ENCODE results near the gene ZNF425.
"Not testable (repeated sequence)": the region's sequence is repeated elsewhere in the genome, so short reads cannot be mapped to it uniquely, and the experiment has no call there.

Gene ZNF425

GRCh38 chr7:149104214-149104613, 21.9 kb downstream of the ZNF425 start:
- no peak for DNase-seq (ENCODE audit: low spot score)
- TF ChIP-seq CTCF (IDR thresholded peaks at IDR 0.05; ENCODE audit: extremely low read depth, insufficient read depth, missing control alignments): no peak
- in situ Hi-C loops (cut with MboI; ENCODE audit: low pct_unique_long_range_greater_than_20kb, low sequenced_read_pairs, unreplicated experiment): no loop called here

GRCh38 chr7:149103424-149103823, 22.7 kb downstream of the ZNF425 start:
- no peak for DNase-seq (ENCODE audit: low spot score)
- in situ Hi-C loops (cut with MboI; ENCODE audit: low pct_unique_long_range_greater_than_20kb, low sequenced_read_pairs, unreplicated experiment): no loop called here

GRCh38 chr7:149102666-149103065, 23.5 kb downstream of the ZNF425 start:
- in situ Hi-C loops (cut with MboI; ENCODE audit: low pct_unique_long_range_greater_than_20kb, low sequenced_read_pairs, unreplicated experiment): no loop called here
- no peak for DNase-seq (ENCODE audit: low spot score)
- TF ChIP-seq CTCF (IDR thresholded peaks at IDR 0.05; ENCODE audit: extremely low read depth, insufficient read depth, missing control alignments): no peak

More at GRCh38 chr7:149103424-149103823, 22.7 kb downstream of the ZNF425 start:
- no peak for TF ChIP-seq CTCF (IDR thresholded peaks at IDR 0.05; ENCODE audit: extremely low read depth, insufficient read depth, missing control alignments)

GRCh38 chr7:149100821-149101220, 25.3 kb downstream of the ZNF425 start:
- in situ Hi-C loops (cut with MboI; ENCODE audit: low pct_unique_long_range_greater_than_20kb, low sequenced_read_pairs, unreplicated experiment): no loop called here
- no peak for TF ChIP-seq CTCF (IDR thresholded peaks at IDR 0.05; ENCODE audit: extremely low read depth, insufficient read depth, missing control alignments)
- DNase-seq (ENCODE audit: low spot score): no peak

- no peak for DNase-seq (ENCODE audit: low spot score)
- no peak for TF ChIP-seq CTCF (IDR thresholded peaks at IDR 0.05; ENCODE audit: extremely low read depth, insufficient read depth, missing control alignments)
- in situ Hi-C loops (cut with MboI; ENCODE audit: low pct_unique_long_range_greater_than_20kb, low sequenced_read_pairs, unreplicated experiment): no loop called here
These were observed 27.1 kb downstream of the ZNF425 start for GRCh38 chr7:149099058-149099457.

GRCh38 chr7:149097088-149097487, 29.0 kb downstream of the ZNF425 start:
- TF ChIP-seq CTCF (IDR thresholded peaks at IDR 0.05; ENCODE audit: extremely low read depth, insufficient read depth, missing control alignments): no peak
- no peak for DNase-seq (ENCODE audit: low spot score)
- in situ Hi-C loops (cut with MboI; ENCODE audit: low pct_unique_long_range_greater_than_20kb, low sequenced_read_pairs, unreplicated experiment): no loop called here

GRCh38 chr7:149093228-149093627, 32.9 kb downstream of the ZNF425 start:
- TF ChIP-seq CTCF (IDR thresholded peaks at IDR 0.05; ENCODE audit: extremely low read depth, insufficient read depth, missing control alignments): no peak
- in situ Hi-C loops (cut with MboI; ENCODE audit: low pct_unique_long_range_greater_than_20kb, low sequenced_read_pairs, unreplicated experiment): no loop called here
- peak; percentile 53 for DNase-seq (ENCODE audit: low spot score)

- in situ Hi-C loops (cut with MboI; ENCODE audit: low pct_unique_long_range_greater_than_20kb, low sequenced_read_pairs, unreplicated experiment): not testable (repeated sequence)
These were observed 33.9 kb downstream of the ZNF425 start for GRCh38 chr7:149092244-149092643.

More at GRCh38 chr7:149092244-149092643, 33.9 kb downstream of the ZNF425 start:
- not testable (repeated sequence) for DNase-seq (ENCODE audit: low spot score)

Measured in GM13977 (cell line).